ENCODE data around the gene SNED1. TPM values are rescaled to one million over a fixed set of nuclear protein-coding genes. Genes with fewer than 3 reads are reported as not detected.

SNED1 gene
- total RNA-seq, 1 experiment from 2014 or later: 0.76 TPM

GRCh38 chr2:240951045-240951594 lies 47.3 kb upstream of the SNED1 start:
- DNase-seq: no peak
- BruUV-seq (replicated peaks): no TSS peak
- no peak for TF ChIP-seq CTCF (IDR thresholded peaks at IDR 0.05; ENCODE audit: unreplicated experiment)
- no peak overlapping the region for H3K27ac Mint-ChIP-seq (ENCODE audit: unreplicated experiment)
- H3K9me3 Mint-ChIP-seq (ENCODE audit: low read depth, unreplicated experiment): no peaks in the 10 kb centered on the region
- H3K36me3 Mint-ChIP-seq (ENCODE audit: insufficient read depth, unreplicated experiment): no peaks in the 10 kb centered on the region
- CTCF ChIA-PET: interaction anchor here (0.6 kb wide), 1 partner anchor 131 kb away, joined by 4 read pairs; the partner anchor contains the start of gene KIF1A
- H3K4me3 Mint-ChIP-seq (ENCODE audit: low read depth, unreplicated experiment): no peak overlapping the region
- H3K27me3 Mint-ChIP-seq (ENCODE audit: unreplicated experiment): peaks cover 33% of the 10 kb centered on the region
- intact Hi-C loops (cut with micrococcal nuclease; ENCODE audit: unreplicated experiment): no loop called here
- no peaks in the 10 kb centered on the region for H3K4me1 Mint-ChIP-seq (ENCODE audit: low read depth, unreplicated experiment)

GRCh38 chr2:240952496-240953246 lies 45.7 kb upstream of the SNED1 start:
- peaks cover 42% of the 10 kb centered on the region for H3K27me3 Mint-ChIP-seq (ENCODE audit: unreplicated experiment)
- no peaks in the 10 kb centered on the region for H3K4me1 Mint-ChIP-seq (ENCODE audit: low read depth, unreplicated experiment)
- no peak overlapping the region for H3K27ac Mint-ChIP-seq (ENCODE audit: unreplicated experiment)
- intact Hi-C loops (cut with micrococcal nuclease; ENCODE audit: unreplicated experiment): no loop called here
- H3K9me3 Mint-ChIP-seq (ENCODE audit: low read depth, unreplicated experiment): no peaks in the 10 kb centered on the region
- H3K36me3 Mint-ChIP-seq (ENCODE audit: insufficient read depth, unreplicated experiment): no peaks in the 10 kb centered on the region
- BruUV-seq (replicated peaks): no TSS peak
- no peak for DNase-seq
- no peak overlapping the region for H3K4me3 Mint-ChIP-seq (ENCODE audit: low read depth, unreplicated experiment)
- CTCF ChIA-PET: no interaction called here
- no peak for TF ChIP-seq CTCF (IDR thresholded peaks at IDR 0.05; ENCODE audit: unreplicated experiment)

- no peak for DNase-seq
- Mint-ChIP-seq H3K4me1 (ENCODE audit: low read depth, unreplicated experiment) (no peaks in the 10 kb centered on the region), H3K36me3 (ENCODE audit: insufficient read depth, unreplicated experiment) (no peaks in the 10 kb centered on the region), H3K27ac (ENCODE audit: unreplicated experiment) (no peak overlapping the region), H3K27me3 (ENCODE audit: unreplicated experiment) (peaks cover 44% of the 10 kb centered on the region), H3K9me3 (ENCODE audit: low read depth, unreplicated experiment) (no peaks in the 10 kb centered on the region), H3K4me3 (ENCODE audit: low read depth, unreplicated experiment) (no peak overlapping the region)
- intact Hi-C loops (cut with micrococcal nuclease; ENCODE audit: unreplicated experiment): no loop called here
- CTCF ChIA-PET: no interaction called here
- no TSS peak for BruUV-seq (replicated peaks)
- TF ChIP-seq CTCF (IDR thresholded peaks at IDR 0.05; ENCODE audit: unreplicated experiment): no peak
Measured at GRCh38 chr2:240953426-240954410, 44.7 kb upstream of the SNED1 start.

- CTCF ChIA-PET: no interaction called here
- no TSS peak for BruUV-seq (replicated peaks)
- H3K36me3 Mint-ChIP-seq (ENCODE audit: insufficient read depth, unreplicated experiment): no peaks in the 10 kb centered on the region
- no peak for TF ChIP-seq CTCF (IDR thresholded peaks at IDR 0.05; ENCODE audit: unreplicated experiment)
- H3K4me3 Mint-ChIP-seq (ENCODE audit: low read depth, unreplicated experiment): no peak overlapping the region
- peaks cover 44% of the 10 kb centered on the region for H3K27me3 Mint-ChIP-seq (ENCODE audit: unreplicated experiment)
- no peaks in the 10 kb centered on the region for H3K9me3 Mint-ChIP-seq (ENCODE audit: low read depth, unreplicated experiment)
- no peaks in the 10 kb centered on the region for H3K4me1 Mint-ChIP-seq (ENCODE audit: low read depth, unreplicated experiment)
- H3K27ac Mint-ChIP-seq (ENCODE audit: unreplicated experiment): no peak overlapping the region
- intact Hi-C loops (cut with micrococcal nuclease; ENCODE audit: unreplicated experiment): no loop called here
- no peak for DNase-seq
Measured at GRCh38 chr2:240954436-240955305, 43.7 kb upstream of the SNED1 start.

All from Calu3 (cell line).